Mesothelial cell of epicardium (in vitro differentiated cells): ENCODE data around the gene PRKN. TPM values are rescaled to one million over a fixed set of nuclear protein-coding genes. Genes with fewer than 3 reads are reported as not detected.

Source experiments
- DNase-seq, 2 experiments: peaks; one replicate each; pipeline ENCODE4 v3.0.0; 2021; ENCODE audit warnings: low spot score in 2 of 2; ENCODE audit not compliant: unreplicated experiment in 2 of 2
- H3K27ac Mint-ChIP-seq: 2 replicates; pipeline ENCODE4 v1.8.0; 2021; ENCODE audit warnings: mixed read lengths
- H3K27me3 Mint-ChIP-seq: 2 replicates; pipeline ENCODE4 v1.8.0; 2021; ENCODE audit warnings: low read depth, mixed read lengths
- H3K36me3 Mint-ChIP-seq: 2 replicates; pipeline ENCODE4 v1.8.0; 2021; ENCODE audit warnings: mixed read lengths
- H3K4me1 Mint-ChIP-seq: 2 replicates; pipeline ENCODE4 v1.8.0; 2021; ENCODE audit warnings: mixed read lengths
- H3K4me3 Mint-ChIP-seq: 2 replicates; pipeline ENCODE4 v1.8.0; 2021; ENCODE audit warnings: mild to moderate bottlenecking, moderate library complexity, mixed read lengths
- H3K9me3 Mint-ChIP-seq: 2 replicates; pipeline ENCODE4 v1.8.0; 2021; ENCODE audit warnings: mixed read lengths
- CTCF ChIP-seq: fragments of 200-600 bp; sonication (generic); IDR thresholded peaks from one replicate; pipeline ENCODE4 v1.5.0; 2021; ENCODE audit warnings: antibody characterized with exemption; ENCODE audit not compliant: unreplicated experiment
- total RNA-seq: library from RNA; stranded (reverse); gene quantifications from 3 replicates; pipeline ENCODE4 v1.2.1, GENCODE V29; 2021

Gene PRKN
- total RNA-seq, 1 donor from 2014 or later, result 7.6 TPM

- DNase-seq, result no peak
- Mint-ChIP-seq H3K9me3 (no peaks in the 10 kb centered on the region), H3K36me3 (no peaks in the 10 kb centered on the region), H3K27me3 (peaks cover 4% of the 10 kb centered on the region), H3K27ac (no peak overlapping the region), H3K4me1 (no peaks in the 10 kb centered on the region), H3K4me3 (no peak overlapping the region)
- no peak for TF ChIP-seq CTCF
Measured at GRCh38 chr6:161683400-161683799, 1044.2 kb downstream of the PRKN start.

DNA sequence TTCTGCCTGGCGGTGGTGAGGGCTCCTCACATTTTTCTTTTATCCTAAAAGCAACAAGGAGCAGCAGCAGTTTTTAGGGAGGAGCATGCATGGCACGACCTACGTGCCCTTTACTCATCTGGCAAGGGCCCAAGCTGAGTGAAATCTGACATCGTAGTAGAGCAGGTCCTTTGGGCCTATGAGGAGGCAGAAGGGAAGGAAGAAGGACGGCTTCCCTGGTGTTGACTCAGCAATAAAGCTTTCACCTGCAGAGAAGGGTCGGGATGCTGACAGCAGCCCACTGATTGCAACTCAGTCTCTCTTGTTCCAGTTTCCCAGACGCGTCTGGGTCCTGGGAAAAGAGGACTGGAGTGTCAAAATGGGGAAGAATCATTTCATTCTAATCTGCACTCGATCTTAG lies 1044.6 kb downstream of the PRKN start:
- Mint-ChIP-seq H3K36me3 (no peaks in the 10 kb centered on the region), H3K27ac (no peak overlapping the region), H3K4me1 (no peaks in the 10 kb centered on the region), H3K4me3 (no peak overlapping the region), H3K27me3 (peaks cover 4% of the 10 kb centered on the region), H3K9me3 (no peaks in the 10 kb centered on the region)
- DNase-seq, result no peak
- no peak for TF ChIP-seq CTCF

DNA sequence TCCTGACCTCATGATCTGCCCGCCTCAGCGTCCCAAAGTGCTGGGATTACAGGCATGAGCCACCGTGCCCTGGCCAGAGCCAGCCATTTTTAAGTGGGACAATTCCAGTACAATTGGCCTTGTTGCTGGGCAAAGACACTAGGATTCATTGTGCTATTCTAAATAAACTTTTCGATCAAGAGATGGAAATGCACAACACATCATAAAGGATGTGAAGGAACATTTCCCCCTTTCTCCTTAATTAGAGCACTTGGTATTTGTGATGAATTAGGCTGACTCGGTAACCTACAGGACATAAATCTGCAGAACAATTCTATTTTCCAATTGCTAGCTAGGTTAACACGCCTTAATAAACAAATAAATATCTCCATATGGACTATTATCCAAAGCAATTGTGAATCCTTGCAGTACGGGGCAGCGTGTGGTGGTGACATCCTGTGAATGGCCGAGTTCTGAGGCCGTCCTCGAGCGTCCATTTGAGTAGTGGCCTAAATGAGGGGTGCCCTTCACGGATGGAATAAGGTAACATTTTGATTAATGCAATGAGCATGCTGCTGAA lies 1047.5 kb downstream of the PRKN start:
- no peak for DNase-seq
- H3K27ac Mint-ChIP-seq, result no peak overlapping the region
- H3K36me3 Mint-ChIP-seq, result no peaks in the 10 kb centered on the region
- H3K27me3 Mint-ChIP-seq, result peaks cover 1% of the 10 kb centered on the region
- no peak for TF ChIP-seq CTCF
- H3K9me3 Mint-ChIP-seq, result no peaks in the 10 kb centered on the region
- no peak overlapping the region for H3K4me3 Mint-ChIP-seq
- H3K4me1 Mint-ChIP-seq, result no peaks in the 10 kb centered on the region

GRCh38 chr6:161677188-161677587 lies 1050.4 kb downstream of the PRKN start:
- TF ChIP-seq CTCF, result no peak
- no peak for DNase-seq
- H3K27me3 Mint-ChIP-seq, result peaks cover 2% of the 10 kb centered on the region
- no peak overlapping the region for H3K27ac Mint-ChIP-seq
- no peaks in the 10 kb centered on the region for H3K4me1 Mint-ChIP-seq
- no peaks in the 10 kb centered on the region for H3K9me3 Mint-ChIP-seq
- no peaks in the 10 kb centered on the region for H3K36me3 Mint-ChIP-seq
- no peak overlapping the region for H3K4me3 Mint-ChIP-seq

DNA sequence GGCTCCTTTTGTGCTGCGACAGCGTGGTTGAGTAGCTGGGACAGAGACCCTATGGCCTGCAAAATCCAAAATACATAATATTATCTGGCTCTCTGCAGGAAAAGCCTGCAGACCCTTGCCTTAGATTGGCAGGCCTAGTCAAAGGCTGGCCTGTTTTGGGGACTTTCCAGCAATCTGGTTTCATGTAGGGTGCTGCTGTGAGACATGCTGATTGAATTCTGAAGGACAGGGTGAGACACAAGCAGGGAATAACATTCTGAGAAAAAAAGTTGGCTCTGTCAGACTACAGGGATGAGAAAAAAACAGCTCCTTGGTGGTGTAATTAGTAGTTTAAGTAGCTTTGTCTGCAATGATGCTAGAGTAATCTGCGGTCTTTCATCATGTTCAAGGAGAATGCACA lies 1051.0 kb downstream of the PRKN start:
- Mint-ChIP-seq H3K9me3 (no peaks in the 10 kb centered on the region), H3K4me1 (no peaks in the 10 kb centered on the region), H3K27me3 (peaks cover 2% of the 10 kb centered on the region), H3K36me3 (no peaks in the 10 kb centered on the region), H3K4me3 (no peak overlapping the region), H3K27ac (no peak overlapping the region)
- no peak for DNase-seq
- TF ChIP-seq CTCF, result no peak
